HG03108 (cell line): ENCODE results near the gene PMEPA1.

Source experiments
- ATAC-seq: cut with Tn5 transposase; IDR thresholded peaks from one replicate; pipeline ENCODE4 v1.9.1; 2021; ENCODE audit warnings: moderate library complexity; ENCODE audit not compliant: unreplicated experiment

PMEPA1 gene

GRCh38 chr20:57712851-57713504, 3.2 kb upstream of the PMEPA1 start:
- ATAC-seq, result no peak

- no peak for ATAC-seq
Observed at GRCh38 chr20:57712341-57712740, 2.5 kb upstream of the PMEPA1 start.

DNA sequence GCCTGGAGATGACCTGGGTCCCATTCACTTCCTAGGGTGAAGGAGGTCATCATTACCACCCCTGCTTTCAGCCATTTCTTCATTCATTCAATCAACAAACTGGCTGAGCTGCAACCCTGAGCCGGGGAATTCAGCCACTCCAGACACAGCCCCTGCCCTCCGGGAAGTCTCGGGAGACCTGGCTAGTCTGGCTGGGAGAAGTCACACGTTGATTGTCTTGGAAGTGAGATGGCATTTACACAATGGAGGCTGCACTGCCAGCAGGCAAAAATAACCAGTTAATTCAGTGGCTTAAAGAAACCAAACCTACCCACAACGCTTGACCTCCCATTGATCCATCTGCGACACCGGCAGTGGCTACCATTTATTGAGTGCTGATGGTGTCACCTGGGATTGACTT, 2.0 kb upstream of the PMEPA1 start:
- ATAC-seq, result no peak

GRCh38 chr20:57711311-57711712, 1.5 kb upstream of the PMEPA1 start:
- ATAC-seq, result no peak

DNA sequence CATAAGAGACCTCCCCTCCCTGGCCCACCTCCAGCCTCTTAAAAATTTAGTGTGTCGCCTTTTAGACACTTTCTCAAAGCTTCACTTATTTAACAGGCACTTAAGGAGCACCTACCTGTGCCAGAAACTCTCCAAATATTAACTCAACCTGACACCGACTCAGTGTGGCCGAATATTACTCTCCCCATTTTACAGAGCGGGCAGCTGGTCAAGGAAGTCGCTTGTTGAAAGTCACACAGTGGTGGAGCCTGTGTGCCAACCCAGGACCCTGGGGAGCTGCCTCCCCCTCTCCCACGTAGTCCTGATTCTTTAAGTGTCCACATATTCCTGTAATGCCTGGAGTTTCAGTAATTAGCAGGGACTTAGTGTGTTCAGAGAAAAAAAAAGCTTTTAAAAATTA, 1.0 kb upstream of the PMEPA1 start:
- no peak for ATAC-seq

DNA sequence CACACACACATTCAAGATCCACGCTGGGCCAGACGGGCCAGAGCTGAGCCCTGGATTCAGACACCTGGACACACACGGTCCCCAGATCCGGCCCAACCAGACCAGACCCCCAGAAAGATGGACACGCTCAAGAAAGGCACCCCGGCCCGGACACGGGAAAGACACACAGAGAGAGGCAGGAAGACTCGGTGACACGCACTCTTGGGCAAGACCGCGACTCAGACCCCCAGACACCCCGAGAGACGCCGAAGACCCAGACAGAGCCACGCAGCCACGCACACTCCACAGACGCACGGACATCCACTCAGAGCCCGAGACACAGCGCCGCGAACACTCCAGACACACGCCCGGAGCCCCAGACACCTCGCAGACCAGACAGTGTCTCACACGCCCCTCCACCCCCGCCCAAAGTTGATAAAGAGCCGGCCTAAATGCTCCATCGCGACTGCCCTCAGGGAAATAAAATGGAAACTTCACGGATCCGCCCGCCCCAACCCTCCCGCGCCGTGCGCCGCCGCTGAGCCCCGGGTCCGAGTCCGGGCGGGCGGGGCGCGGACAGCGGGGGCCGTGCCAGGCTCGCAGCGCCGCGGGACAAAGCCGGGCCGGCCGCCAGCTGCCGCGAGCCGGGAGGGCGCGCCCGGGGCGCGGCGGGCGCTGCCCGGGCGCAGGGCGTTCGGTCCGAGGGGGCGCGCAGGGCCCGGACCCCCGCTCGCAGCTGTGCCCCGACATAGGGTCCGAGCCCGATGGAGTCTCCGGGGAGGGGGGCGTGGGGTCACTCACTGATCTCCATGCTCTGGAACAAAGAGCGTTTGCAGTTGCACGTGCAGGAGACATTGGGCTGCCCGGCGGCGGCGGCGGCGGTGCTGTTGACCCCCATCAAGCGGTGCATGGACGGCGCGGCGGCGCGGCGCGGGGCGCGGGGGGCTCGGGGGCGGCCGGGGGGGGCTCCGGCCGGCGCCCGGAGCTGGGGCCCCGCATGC, 831 bp downstream of the PMEPA1 start:
- no peak for ATAC-seq

DNA sequence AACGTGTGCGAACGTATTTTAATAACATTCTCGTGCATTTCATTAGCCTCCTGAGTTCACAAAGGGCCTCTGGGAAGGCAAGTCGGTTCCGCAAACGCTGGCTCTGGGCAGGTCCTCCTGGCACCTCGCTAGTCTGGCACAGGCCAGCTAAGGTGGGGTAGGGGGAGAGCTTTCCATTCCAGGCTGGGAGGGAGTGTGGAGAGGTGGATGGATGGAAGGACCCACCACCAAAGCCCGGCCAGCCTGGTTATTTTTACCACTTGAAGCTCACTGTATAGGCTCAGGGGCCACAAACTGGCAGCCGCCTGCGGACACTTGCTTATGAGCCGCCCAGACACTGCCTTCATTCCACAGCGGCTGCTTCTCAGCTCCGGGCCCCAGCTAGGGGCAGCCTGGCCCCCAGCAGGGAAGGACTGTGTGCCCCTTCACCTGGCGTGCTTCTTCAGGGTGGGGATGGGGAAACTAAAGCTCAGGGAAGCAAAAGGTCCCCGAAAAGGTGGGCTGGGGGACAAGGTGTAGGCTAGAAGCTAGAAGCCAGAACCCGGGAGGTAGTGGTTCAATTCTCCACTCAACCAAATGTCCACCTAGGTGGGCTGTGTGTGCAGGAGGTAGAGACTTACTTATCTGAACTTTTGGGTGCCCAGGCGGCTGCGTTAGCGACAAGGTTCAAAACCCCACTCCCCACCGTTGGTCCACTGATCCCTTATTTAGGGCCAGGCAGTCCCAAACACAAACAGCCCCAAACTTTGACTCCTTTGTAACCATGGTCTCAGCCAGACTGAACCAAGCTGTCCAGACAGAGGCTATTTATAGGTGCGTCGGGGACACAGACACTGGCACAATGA, 1.7 kb downstream of the PMEPA1 start:
- no peak for ATAC-seq

- no peak for ATAC-seq
Observed at GRCh38 chr20:57707320-57707719, 2.5 kb downstream of the PMEPA1 start.

DNA sequence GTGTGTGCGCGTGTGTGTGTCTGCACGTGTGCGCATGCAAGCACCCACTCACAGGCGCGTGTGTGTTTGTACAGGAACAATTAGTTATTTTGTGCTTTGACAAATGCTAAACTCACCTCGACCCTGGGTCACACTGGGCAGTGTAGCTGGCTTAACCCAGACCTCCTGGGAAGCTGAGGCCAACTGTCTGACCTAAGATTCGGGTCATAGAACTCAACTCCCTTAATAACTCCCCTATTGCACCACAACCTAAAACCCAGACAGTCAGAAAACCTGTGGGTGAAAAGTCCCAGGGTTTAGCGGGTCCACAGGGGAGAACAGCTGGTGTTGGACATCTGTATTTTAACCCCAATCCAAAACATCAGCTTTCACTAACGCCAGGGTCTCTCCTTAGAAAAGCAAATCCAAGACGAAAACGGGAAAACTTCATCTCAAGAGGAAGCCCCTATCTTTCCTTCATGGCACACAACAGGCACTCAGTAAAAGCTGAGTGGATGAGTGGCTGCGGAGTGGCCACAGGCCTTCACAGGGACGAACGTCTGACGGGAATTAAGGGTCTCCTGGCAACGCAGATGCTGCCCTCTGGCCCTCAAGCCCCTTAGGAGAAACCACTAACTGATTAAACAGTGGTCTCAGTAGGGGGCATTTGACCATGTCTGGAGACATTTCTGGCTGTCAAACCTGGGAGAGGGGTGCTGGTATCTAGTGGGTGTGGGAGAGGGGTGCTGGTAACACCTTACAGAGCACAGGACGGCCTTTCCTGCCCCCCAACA, 4.5 kb downstream of the PMEPA1 start:
- no peak for ATAC-seq

- no peak for ATAC-seq
Observed at GRCh38 chr20:57704245-57704644, 5.6 kb downstream of the PMEPA1 start.

GRCh38 chr20:57703013-57703412, 6.8 kb downstream of the PMEPA1 start:
- ATAC-seq, result no peak

GRCh38 chr20:57702521-57702920, 7.3 kb downstream of the PMEPA1 start:
- ATAC-seq, result no peak

DNA sequence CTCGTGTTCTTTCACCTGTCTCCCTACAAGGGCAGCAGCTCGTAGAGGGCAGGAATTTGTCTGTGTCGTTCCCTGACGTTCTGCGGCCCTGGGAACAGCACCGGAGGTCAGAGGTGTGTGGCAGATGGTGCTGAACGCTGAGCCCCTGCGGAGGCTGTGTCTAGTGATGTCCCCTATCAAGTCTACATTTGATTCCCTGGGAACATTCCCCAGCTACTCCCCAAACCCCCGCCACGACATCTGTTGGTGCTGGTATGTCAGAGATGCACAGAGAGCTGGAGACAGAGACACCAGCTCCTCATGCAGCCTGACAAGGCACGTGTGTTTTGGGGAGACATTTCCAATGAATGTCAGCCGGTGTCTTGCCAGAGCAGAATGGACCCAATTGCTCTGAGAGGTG, 7.7 kb downstream of the PMEPA1 start:
- no peak for ATAC-seq

DNA sequence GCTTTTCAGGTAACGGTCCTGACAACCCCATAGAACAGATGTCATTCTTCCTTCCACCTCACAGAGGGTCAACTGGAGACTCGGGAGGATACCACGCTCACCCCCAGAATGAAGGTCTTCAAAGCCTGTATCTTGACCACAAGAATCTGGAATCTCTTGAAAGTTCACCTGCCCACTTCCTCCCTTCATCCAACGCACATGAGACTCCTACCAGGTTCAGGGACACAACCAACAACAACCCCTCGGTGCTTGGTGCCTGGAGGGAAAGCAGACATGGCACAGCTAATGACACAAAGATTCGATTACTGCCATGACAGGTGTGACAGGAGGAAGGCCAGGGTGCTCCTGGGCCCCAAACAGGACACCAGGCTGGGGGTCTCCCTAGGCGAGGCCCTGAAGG, 8.2 kb downstream of the PMEPA1 start:
- no peak for ATAC-seq

- ATAC-seq, result no peak
Observed at GRCh38 chr20:57701090-57701489, 8.7 kb downstream of the PMEPA1 start.

DNA sequence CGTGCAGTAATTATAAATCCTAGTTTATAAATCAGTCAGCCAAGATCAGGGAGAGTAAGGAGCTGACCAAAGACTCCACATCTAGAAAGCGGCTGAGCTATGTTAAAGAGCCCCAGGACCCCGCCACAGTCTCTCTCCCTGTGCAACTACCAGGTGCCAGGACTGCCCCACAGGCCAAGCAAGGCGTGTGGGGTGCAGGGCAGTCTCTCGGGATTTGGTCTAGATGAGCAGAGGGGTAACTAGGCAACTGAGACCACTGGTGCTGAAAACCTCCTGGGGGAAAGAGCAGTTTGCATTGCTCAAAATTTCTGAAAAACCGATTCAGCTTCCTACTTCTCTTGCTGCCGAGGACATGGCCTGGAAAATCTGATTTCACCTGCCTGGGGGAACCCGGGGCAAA, 10.4 kb downstream of the PMEPA1 start:
- no peak for ATAC-seq

- no peak for ATAC-seq
Observed at GRCh38 chr20:57698867-57699275, 10.9 kb downstream of the PMEPA1 start.

GRCh38 chr20:57698116-57698866, 11.5 kb downstream of the PMEPA1 start:
- ATAC-seq, result no peak

DNA sequence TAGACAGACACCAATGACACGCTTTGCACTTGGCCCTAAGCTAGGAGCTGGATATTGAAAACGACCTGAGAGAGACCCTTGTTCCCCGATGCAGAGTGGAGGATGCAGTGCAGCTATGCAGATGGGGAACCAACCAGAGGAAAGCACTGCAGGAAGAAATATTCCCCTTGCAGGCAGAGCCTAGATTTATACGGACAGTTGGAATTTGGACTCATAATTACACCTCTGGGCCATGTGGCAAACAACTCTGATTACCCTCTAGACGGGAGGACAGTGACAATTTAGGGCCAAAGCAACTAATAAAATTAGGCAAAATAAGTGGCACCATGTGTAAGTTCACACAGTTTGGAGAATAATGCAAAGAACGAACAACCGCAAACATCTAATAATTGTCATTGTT, 12.3 kb downstream of the PMEPA1 start:
- ATAC-seq, result no peak

- no peak for ATAC-seq
Observed at GRCh38 chr20:57696401-57696961, 13.3 kb downstream of the PMEPA1 start.
